Suprapubic skin (tissue), 4 donors: ENCODE measurements around the gene UNC13B.

Source experiments
- POLR2A ChIP-seq, 2 donors: fragments of 450-650 bp; IDR thresholded peaks; one replicate each; pipeline ENCODE4 v1.6.1; 2017; ENCODE audit warnings: antibody characterized with exemption in 2 of 2, mild to moderate bottlenecking in 2 of 2, moderate library complexity in 2 of 2
- POLR2AphosphoS5 ChIP-seq, 3 donors: sonication (generic); formaldehyde crosslinking; IDR thresholded peaks; one replicate each; pipeline ENCODE4 v1.6.1; 2017; ENCODE audit warnings: antibody characterized with exemption in 3 of 3
- TF ChIP-seq, protein P1 (sequence below), 2 donors: fragments of 200-600 bp in 1 of 2; fragments of 450-650 bp in 1 of 2; sonication (generic) in 1 of 2; IDR thresholded peaks; one replicate each; pipeline ENCODE4 v1.5.1; 2016 to 2019; ENCODE audit warnings: antibody characterized with exemption in 2 of 2, mild to moderate bottlenecking in 1 of 2, moderate library complexity in 1 of 2

GRCh38 chr9:35272989-35273388 lies 111.2 kb downstream of the UNC13B start:
- TF ChIP-seq, protein P1, sequence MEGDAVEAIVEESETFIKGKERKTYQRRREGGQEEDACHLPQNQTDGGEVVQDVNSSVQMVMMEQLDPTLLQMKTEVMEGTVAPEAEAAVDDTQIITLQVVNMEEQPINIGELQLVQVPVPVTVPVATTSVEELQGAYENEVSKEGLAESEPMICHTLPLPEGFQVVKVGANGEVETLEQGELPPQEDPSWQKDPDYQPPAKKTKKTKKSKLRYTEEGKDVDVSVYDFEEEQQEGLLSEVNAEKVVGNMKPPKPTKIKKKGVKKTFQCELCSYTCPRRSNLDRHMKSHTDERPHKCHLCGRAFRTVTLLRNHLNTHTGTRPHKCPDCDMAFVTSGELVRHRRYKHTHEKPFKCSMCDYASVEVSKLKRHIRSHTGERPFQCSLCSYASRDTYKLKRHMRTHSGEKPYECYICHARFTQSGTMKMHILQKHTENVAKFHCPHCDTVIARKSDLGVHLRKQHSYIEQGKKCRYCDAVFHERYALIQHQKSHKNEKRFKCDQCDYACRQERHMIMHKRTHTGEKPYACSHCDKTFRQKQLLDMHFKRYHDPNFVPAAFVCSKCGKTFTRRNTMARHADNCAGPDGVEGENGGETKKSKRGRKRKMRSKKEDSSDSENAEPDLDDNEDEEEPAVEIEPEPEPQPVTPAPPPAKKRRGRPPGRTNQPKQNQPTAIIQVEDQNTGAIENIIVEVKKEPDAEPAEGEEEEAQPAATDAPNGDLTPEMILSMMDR (IDR thresholded peaks at IDR 0.05), result no peak
- no peak for TF ChIP-seq POLR2A (IDR thresholded peaks at IDR 0.05)
- TF ChIP-seq POLR2AphosphoS5 (IDR thresholded peaks at IDR 0.05), result no peak
